Activated naive CD8-positive, alpha-beta T cell treated with anti-CD3 and anti-CD28 coated beads, Interleukin-2, amount 50 U/mL, for 24 hours (primary cell): ENCODE measurements around the gene SLC6A19.

Experiments
- ATAC-seq: fragments of 150-1000 bp; cut with Tn5 transposase; one replicate; pipeline ENCODE4 v1.10.0; 2021
- DNase-seq: peaks from one replicate; pipeline ENCODE4 v3.0.0; 2021
- H3K27ac Mint-ChIP-seq: one replicate; pipeline ENCODE4 v1.8.0; 2021; ENCODE audit warnings: mild to moderate bottlenecking, mixed read lengths
- H3K27me3 Mint-ChIP-seq: one replicate; pipeline ENCODE4 v1.8.0; 2021; ENCODE audit warnings: mixed read lengths
- H3K36me3 Mint-ChIP-seq: one replicate; pipeline ENCODE4 v1.8.0; 2021; ENCODE audit warnings: low read depth, mixed read lengths
- H3K4me1 Mint-ChIP-seq: one replicate; pipeline ENCODE4 v1.8.0; 2021; ENCODE audit warnings: mixed read lengths
- H3K4me3 Mint-ChIP-seq: one replicate; pipeline ENCODE4 v1.8.0; 2021; ENCODE audit warnings: mild to moderate bottlenecking, moderate library complexity, mixed read lengths
- H3K9me3 Mint-ChIP-seq: one replicate; pipeline ENCODE4 v1.8.0; 2021; ENCODE audit warnings: mixed read lengths

Gene SLC6A19

GRCh38 chr5:1172670-1173404 is 28.6 kb upstream of the SLC6A19 start:
- H3K4me3 Mint-ChIP-seq = peak overlapping the region; percentile 56
- H3K27me3 Mint-ChIP-seq = peaks cover 4% of the 10 kb centered on the region
- DNase-seq = peak; percentile 29
- no peaks in the 10 kb centered on the region for H3K9me3 Mint-ChIP-seq
- ATAC-seq = no peak
- H3K27ac Mint-ChIP-seq = no peak overlapping the region
- no peaks in the 10 kb centered on the region for H3K36me3 Mint-ChIP-seq
- peaks cover 2% of the 10 kb centered on the region for H3K4me1 Mint-ChIP-seq

- Mint-ChIP-seq H3K9me3 (no peaks in the 10 kb centered on the region), H3K27ac (no peak overlapping the region), H3K27me3 (peaks cover 2% of the 10 kb centered on the region), H3K4me1 (no peaks in the 10 kb centered on the region), H3K4me3 (no peak overlapping the region), H3K36me3 (no peaks in the 10 kb centered on the region)
- DNase-seq (no peak), ATAC-seq (no peak)
Measured at GRCh38 chr5:1173485-1174070, 27.8 kb upstream of the SLC6A19 start.

GRCh38 chr5:1174122-1174936 is 27.1 kb upstream of the SLC6A19 start:
- DNase-seq (peak; percentile 70), ATAC-seq (peak; percentile 48)
- H3K4me1 Mint-ChIP-seq = no peaks in the 10 kb centered on the region
- no peaks in the 10 kb centered on the region for H3K27me3 Mint-ChIP-seq
- H3K36me3 Mint-ChIP-seq = no peaks in the 10 kb centered on the region
- H3K9me3 Mint-ChIP-seq = no peaks in the 10 kb centered on the region
- H3K4me3 Mint-ChIP-seq = no peak overlapping the region
- no peak overlapping the region for H3K27ac Mint-ChIP-seq

GRCh38 chr5:1175015-1175414 is 26.4 kb upstream of the SLC6A19 start:
- Mint-ChIP-seq H3K27me3 (no peaks in the 10 kb centered on the region), H3K4me3 (no peak overlapping the region), H3K36me3 (no peaks in the 10 kb centered on the region), H3K4me1 (no peaks in the 10 kb centered on the region), H3K9me3 (no peaks in the 10 kb centered on the region), H3K27ac (no peak overlapping the region)
- ATAC-seq = no peak
- no peak for DNase-seq

- Mint-ChIP-seq H3K27me3 (no peaks in the 10 kb centered on the region), H3K27ac (no peak overlapping the region), H3K9me3 (no peaks in the 10 kb centered on the region), H3K4me3 (no peak overlapping the region), H3K36me3 (no peaks in the 10 kb centered on the region), H3K4me1 (no peaks in the 10 kb centered on the region)
- no peak for ATAC-seq
- no peak for DNase-seq
Measured at GRCh38 chr5:1175801-1176472, 25.5 kb upstream of the SLC6A19 start.

GRCh38 chr5:1176473-1177391 is 24.7 kb upstream of the SLC6A19 start:
- Mint-ChIP-seq H3K27ac (no peak overlapping the region), H3K9me3 (no peaks in the 10 kb centered on the region), H3K36me3 (no peaks in the 10 kb centered on the region), H3K27me3 (no peaks in the 10 kb centered on the region), H3K4me1 (no peaks in the 10 kb centered on the region), H3K4me3 (no peak overlapping the region)
- DNase-seq (no peak), ATAC-seq (no peak)

GRCh38 chr5:1177826-1178528 is 23.4 kb upstream of the SLC6A19 start:
- Mint-ChIP-seq H3K4me3 (no peak overlapping the region), H3K9me3 (no peaks in the 10 kb centered on the region), H3K27ac (no peak overlapping the region), H3K27me3 (no peaks in the 10 kb centered on the region), H3K4me1 (no peaks in the 10 kb centered on the region), H3K36me3 (no peaks in the 10 kb centered on the region)
- DNase-seq (no peak), ATAC-seq (no peak)

GRCh38 chr5:1178529-1179382 is 22.6 kb upstream of the SLC6A19 start:
- Mint-ChIP-seq H3K27me3 (no peaks in the 10 kb centered on the region), H3K9me3 (no peaks in the 10 kb centered on the region), H3K4me1 (no peaks in the 10 kb centered on the region), H3K36me3 (no peaks in the 10 kb centered on the region), H3K4me3 (no peak overlapping the region), H3K27ac (no peak overlapping the region)
- ATAC-seq (no peak), DNase-seq (no peak)

GRCh38 chr5:1179383-1179715 is 22.0 kb upstream of the SLC6A19 start:
- Mint-ChIP-seq H3K27ac (no peak overlapping the region), H3K4me3 (no peak overlapping the region), H3K4me1 (no peaks in the 10 kb centered on the region), H3K9me3 (no peaks in the 10 kb centered on the region), H3K36me3 (no peaks in the 10 kb centered on the region), H3K27me3 (no peaks in the 10 kb centered on the region)
- ATAC-seq = no peak
- DNase-seq = no peak

GRCh38 chr5:1180096-1180495 is 21.3 kb upstream of the SLC6A19 start:
- Mint-ChIP-seq H3K27ac (no peak overlapping the region), H3K9me3 (no peaks in the 10 kb centered on the region), H3K27me3 (no peaks in the 10 kb centered on the region), H3K4me3 (no peak overlapping the region), H3K36me3 (no peaks in the 10 kb centered on the region), H3K4me1 (no peaks in the 10 kb centered on the region)
- no peak for DNase-seq
- ATAC-seq = no peak

GRCh38 chr5:1180841-1181271 is 20.5 kb upstream of the SLC6A19 start:
- Mint-ChIP-seq H3K27me3 (no peaks in the 10 kb centered on the region), H3K27ac (no peak overlapping the region), H3K4me1 (no peaks in the 10 kb centered on the region), H3K4me3 (no peak overlapping the region), H3K36me3 (no peaks in the 10 kb centered on the region), H3K9me3 (no peaks in the 10 kb centered on the region)
- DNase-seq = no peak
- ATAC-seq = no peak

GRCh38 chr5:1181451-1182359 is 19.7 kb upstream of the SLC6A19 start:
- Mint-ChIP-seq H3K27me3 (no peaks in the 10 kb centered on the region), H3K36me3 (no peaks in the 10 kb centered on the region), H3K4me3 (no peak overlapping the region), H3K27ac (no peak overlapping the region), H3K9me3 (no peaks in the 10 kb centered on the region), H3K4me1 (no peaks in the 10 kb centered on the region)
- ATAC-seq = no peak
- DNase-seq = no peak
